ENCODE measurements around the gene LCE1A.

Gene LCE1A

GRCh38 chr1:152870831-152871730 is 43.8 kb downstream of the LCE1A start:
- no peak for DNase-seq

- DNase-seq, result no peak
Observed at GRCh38 chr1:152871731-152872126, 44.5 kb downstream of the LCE1A start.

- no peak for DNase-seq
Observed at GRCh38 chr1:152873495-152873894, 46.2 kb downstream of the LCE1A start.

GRCh38 chr1:152876827-152877226 is 49.6 kb downstream of the LCE1A start:
- DNase-seq, result no peak

Measured in effector CD8-positive, alpha-beta T cell (primary cell).